Mesenchymal stem cell (in vitro differentiated cells and primary cell): ENCODE data around the gene PADI6.
A peak's percentile ranks its signal among the peaks of the same experiment; 100 is the strongest.

Source experiments
- DNase-seq: peaks from one replicate; pipeline ENCODE4 v3.0.0-alpha.2; 2013
- H2AFZ ChIP-seq: one replicate; pipeline ENCODE4 v1.6.1; 2013; ENCODE audit warnings: low read depth, mild to moderate bottlenecking, control low read depth, inconsistent platforms, low read length, moderate library complexity
- H2AK5ac ChIP-seq: 2 replicates; pipeline ENCODE4 v1.6.1; 2013; ENCODE audit warnings: low read length, moderate library complexity, mild to moderate bottlenecking, inconsistent platforms; ENCODE audit not compliant: severe bottlenecking
- H2BK120ac ChIP-seq: one replicate; pipeline ENCODE4 v1.6.1; 2013; ENCODE audit warnings: low read depth, mild to moderate bottlenecking, inconsistent platforms, low read length, moderate library complexity
- H2BK12ac ChIP-seq, 2 experiments: one replicate each; pipeline ENCODE4 v1.6.1; 2013; ENCODE audit warnings: inconsistent platforms in 2 of 2, low read length in 2 of 2, mild to moderate bottlenecking in 2 of 2, moderate library complexity in 2 of 2, control low read depth in 1 of 2
- H2BK15ac ChIP-seq: one replicate; pipeline ENCODE4 v1.6.1; 2013; ENCODE audit warnings: mild to moderate bottlenecking, low read depth, inconsistent platforms; ENCODE audit not compliant: poor library complexity, severe bottlenecking
- H2BK5ac ChIP-seq: 2 replicates; pipeline ENCODE4 v1.6.1; 2013; ENCODE audit warnings: low read depth, mild to moderate bottlenecking, low read length, control low read depth, inconsistent platforms; ENCODE audit not compliant: poor library complexity, severe bottlenecking
- H3K14ac ChIP-seq, 2 experiments: one replicate each; pipeline ENCODE4 v1.6.1; 2013; ENCODE audit warnings: inconsistent platforms in 2 of 2, low read length in 2 of 2, control low read depth in 1 of 2, mild to moderate bottlenecking in 1 of 2, moderate library complexity in 1 of 2
- H3K18ac ChIP-seq, 2 experiments: one replicate each; pipeline ENCODE4 v1.6.1; 2013; ENCODE audit warnings: inconsistent platforms in 2 of 2, low read length in 2 of 2, control low read depth in 1 of 2, low read depth in 1 of 2, mild to moderate bottlenecking in 1 of 2
- H3K23ac ChIP-seq, 2 experiments: one replicate each; pipeline ENCODE4 v1.6.1; 2013; ENCODE audit warnings: inconsistent platforms in 2 of 2, low read length in 2 of 2, mild to moderate bottlenecking in 2 of 2, moderate library complexity in 2 of 2, control low read depth in 1 of 2
- H3K27ac ChIP-seq: 2 replicates; pipeline ENCODE4 v1.5.1; 2013; ENCODE audit warnings: mild to moderate bottlenecking, moderate library complexity, low read length, control low read depth, inconsistent platforms; ENCODE audit not compliant: poor library complexity, severe bottlenecking
- H3K27me3 ChIP-seq, 2 experiments: 2 replicates each; pipeline versions ENCODE4 v1.6.1 to v1.7.0; 2013; ENCODE audit warnings: low read length in 2 of 2, mild to moderate bottlenecking in 2 of 2, moderate library complexity in 2 of 2, control low read depth in 1 of 2, inconsistent platforms in 1 of 2; ENCODE audit not compliant: control insufficient read depth in 1 of 2, insufficient read depth in 1 of 2
- H3K36me3 ChIP-seq, 2 experiments: 2 replicates each; pipeline versions ENCODE4 v1.6.1 to v1.7.0; 2013; ENCODE audit warnings: low read length in 2 of 2, control low read depth in 1 of 2, inconsistent platforms in 1 of 2, low read depth in 1 of 2, mild to moderate bottlenecking in 1 of 2; ENCODE audit not compliant: insufficient read depth in 2 of 2, control insufficient read depth in 1 of 2
- H3K4ac ChIP-seq, 2 experiments: one replicate each; pipeline ENCODE4 v1.6.1; 2013; ENCODE audit warnings: inconsistent platforms in 2 of 2, low read length in 2 of 2, mild to moderate bottlenecking in 2 of 2, moderate library complexity in 2 of 2, control low read depth in 1 of 2, low read depth in 1 of 2
- H3K4me1 ChIP-seq: 2 replicates; pipeline ENCODE4 v1.6.1; 2013; ENCODE audit warnings: low read depth, low read length, control low read depth; ENCODE audit not compliant: control insufficient read depth, insufficient read depth
- H3K4me2 ChIP-seq: 2 replicates; pipeline ENCODE4 v1.6.1; 2013; ENCODE audit warnings: low read length, mild to moderate bottlenecking, inconsistent platforms; ENCODE audit not compliant: poor library complexity, severe bottlenecking
- H3K4me3 ChIP-seq, 2 experiments: 2 replicates each; pipeline versions ENCODE4 v1.5.1 to v1.7.0; 2013; ENCODE audit warnings: low read length in 2 of 2, mild to moderate bottlenecking in 2 of 2, control low read depth in 1 of 2, low read depth in 1 of 2; ENCODE audit not compliant: insufficient read depth in 1 of 2
- H3K79me1 ChIP-seq: replicated peaks from 2 replicates; pipeline ENCODE4 v1.6.1; 2013; ENCODE audit warnings: mild to moderate bottlenecking, control low read depth, low read length, inconsistent platforms; ENCODE audit not compliant: poor library complexity, severe bottlenecking
- H3K9ac ChIP-seq: 2 replicates; pipeline ENCODE4 v1.7.0; 2013; ENCODE audit warnings: mild to moderate bottlenecking, low read length, moderate library complexity
- H3K9me3 ChIP-seq: 2 replicates; pipeline ENCODE4 v1.7.0; 2013; ENCODE audit warnings: mild to moderate bottlenecking, low read length; ENCODE audit not compliant: control insufficient read depth
- H4K8ac ChIP-seq: one replicate; pipeline ENCODE4 v1.6.1; 2013; ENCODE audit warnings: inconsistent platforms, mild to moderate bottlenecking, low read length, moderate library complexity
- H4K91ac ChIP-seq: one replicate; pipeline ENCODE4 v1.6.1; 2013; ENCODE audit warnings: mild to moderate bottlenecking, low read length, inconsistent platforms
- WGBS: methylation state at CpG from one replicate; pipeline ENCODE4 v1.1.7; 2013; ENCODE audit warnings: mixed read lengths; 5-methylcytosine and 5-hydroxymethylcytosine counted together

The PADI6 gene

GRCh38 chr1:17333081-17333480 is 38.9 kb upstream of the PADI6 start:
- H3K14ac ChIP-seq, result no peak overlapping the region
- H3K4me3 ChIP-seq, result no peak overlapping the region
- no peaks in the 10 kb centered on the region for H3K36me3 ChIP-seq
- H2BK120ac ChIP-seq, result no peak overlapping the region
- H2BK5ac ChIP-seq, result no peak overlapping the region
- no peak overlapping the region for H3K4me2 ChIP-seq
- H2BK15ac ChIP-seq, result no peak overlapping the region
- H3K23ac ChIP-seq, result no peak overlapping the region
- H3K27me3 ChIP-seq, result peaks cover 5 to 57% of the 10 kb centered on the region in 2 experiments
- H3K27ac ChIP-seq, result no peak overlapping the region
- H3K9ac ChIP-seq, result no peak overlapping the region
- no peak overlapping the region for H2AK5ac ChIP-seq
- no peak overlapping the region for H3K4ac ChIP-seq
- H2BK12ac ChIP-seq, result no peak overlapping the region
- no peak overlapping the region for H4K91ac ChIP-seq
- H3K4me1 ChIP-seq, result no peaks in the 10 kb centered on the region
- H3K79me1 ChIP-seq, result no peaks in the 10 kb centered on the region
- no peak for DNase-seq
- no peak overlapping the region for H4K8ac ChIP-seq
- H2AFZ ChIP-seq, result no peak overlapping the region
- 92% methylated on average over 8 of the region's 8 CpGs for WGBS
- H3K9me3 ChIP-seq, result peaks cover 7% of the 10 kb centered on the region
- H3K18ac ChIP-seq, result no peak overlapping the region

- Histone ChIP-seq H3K4me3 (no peak overlapping the region), H2BK12ac (no peak overlapping the region), H3K18ac (no peak overlapping the region), H3K79me1 (no peaks in the 10 kb centered on the region), H3K27ac (no peak overlapping the region), H2BK5ac (no peak overlapping the region), H3K4me1 (peaks cover 3% of the 10 kb centered on the region), H2AFZ (no peak overlapping the region), H3K9me3 (peaks cover 4% of the 10 kb centered on the region), H2BK15ac (no peak overlapping the region), H3K27me3 (peaks cover 1 to 66% of the 10 kb centered on the region in 2 experiments), H2AK5ac (peak overlapping the region; percentile 77), H3K4ac (no peak overlapping the region), H3K36me3 (no peaks in the 10 kb centered on the region), H3K14ac (no peak overlapping the region), H3K23ac (no peak overlapping the region), H3K9ac (no peak overlapping the region), H4K8ac (no peak overlapping the region), H3K4me2 (no peak overlapping the region), H2BK120ac (no peak overlapping the region), H4K91ac (no peak overlapping the region)
- DNase-seq, result peak; percentile 60
- WGBS, result 37% methylated on average over 13 of the region's 20 CpGs
Measured at GRCh38 chr1:17335821-17336710, 35.9 kb upstream of the PADI6 start.

- no peak overlapping the region for H3K23ac ChIP-seq
- no peak overlapping the region for H3K4me3 ChIP-seq
- no peak overlapping the region for H3K9ac ChIP-seq
- H3K27me3 ChIP-seq, result peaks cover 0 to 67% of the 10 kb centered on the region in 2 experiments
- no peak overlapping the region for H2BK12ac ChIP-seq
- no peak overlapping the region for H4K91ac ChIP-seq
- no peak overlapping the region for H3K18ac ChIP-seq
- H3K36me3 ChIP-seq, result no peaks in the 10 kb centered on the region
- no peak overlapping the region for H3K4me2 ChIP-seq
- no peak overlapping the region for H2BK5ac ChIP-seq
- peaks cover 3% of the 10 kb centered on the region for H3K4me1 ChIP-seq
- H2AFZ ChIP-seq, result no peak overlapping the region
- H3K27ac ChIP-seq, result no peak overlapping the region
- H3K79me1 ChIP-seq, result no peaks in the 10 kb centered on the region
- H4K8ac ChIP-seq, result no peak overlapping the region
- no peak overlapping the region for H3K4ac ChIP-seq
- no peak for DNase-seq
- H2AK5ac ChIP-seq, result peak overlapping the region; percentile 38
- H2BK15ac ChIP-seq, result no peak overlapping the region
- no peak overlapping the region for H3K14ac ChIP-seq
- no peak overlapping the region for H2BK120ac ChIP-seq
- no peaks in the 10 kb centered on the region for H3K9me3 ChIP-seq
- WGBS, result 82% methylated on average over 14 of the region's 15 CpGs
Measured at GRCh38 chr1:17338706-17339493, 33.1 kb upstream of the PADI6 start.

GRCh38 chr1:17339521-17339920 is 32.5 kb upstream of the PADI6 start:
- Histone ChIP-seq H3K4ac (no peak overlapping the region), H3K4me3 (no peak overlapping the region), H3K9me3 (no peaks in the 10 kb centered on the region), H2BK5ac (no peak overlapping the region), H3K9ac (no peak overlapping the region), H3K36me3 (no peaks in the 10 kb centered on the region), H3K79me1 (no peaks in the 10 kb centered on the region), H4K91ac (no peak overlapping the region), H3K4me2 (no peak overlapping the region), H3K4me1 (peaks cover 3% of the 10 kb centered on the region), H4K8ac (no peak overlapping the region), H3K27me3 (peaks cover 0 to 66% of the 10 kb centered on the region in 2 experiments), H2AK5ac (no peak overlapping the region), H2BK12ac (no peak overlapping the region), H2BK15ac (no peak overlapping the region), H2BK120ac (no peak overlapping the region), H3K27ac (no peak overlapping the region), H3K18ac (no peak overlapping the region), H3K14ac (no peak overlapping the region), H3K23ac (no peak overlapping the region), H2AFZ (no peak overlapping the region)
- 77% methylated on average over 7 of the region's 7 CpGs for WGBS
- no peak for DNase-seq
